Measurements from ENCODE around the gene SLC22A8. TPM values are rescaled to one million over a fixed set of nuclear protein-coding genes. Genes with fewer than 3 reads are reported as not detected.

Gene SLC22A8
- total and polyA plus RNA-seq, 2 experiments from 2014 or later, result not detected

- DNase-seq (ENCODE audit: low spot score) (no peak), ATAC-seq (no peak)
- H4K20me1 ChIP-seq (replicated peaks; ENCODE audit: insufficient read depth), result no peaks in the 10 kb centered on the region
- H3K9me2 ChIP-seq (ENCODE audit: insufficient read depth), result 0 out of 2 replicates have a peak, but pooled peaks cover 3% of the 10 kb centered on the region
- no peak overlapping the region for H3K27ac Mint-ChIP-seq
- H3K4me1 Mint-ChIP-seq, result no peaks in the 10 kb centered on the region
- H3K27ac ChIP-seq (ENCODE audit: low read depth), result no peak overlapping the region
- H3K79me2 ChIP-seq (replicated peaks; ENCODE audit: insufficient read depth), result no peaks in the 10 kb centered on the region
- H3K36me3 ChIP-seq (ENCODE audit: insufficient read depth), result no peaks in the 10 kb centered on the region
- TF ChIP-seq EZH2 (IDR thresholded peaks at IDR 0.05; ENCODE audit: low read depth, unreplicated experiment) (no peak), ZNF462 (CRISPR knock-in tag; IDR thresholded peaks at IDR 0.05) (no peak), CREB1 (CRISPR knock-in tag; IDR thresholded peaks at IDR 0.05; ENCODE audit: low read depth) (no peak), EZH2phosphoT487 (IDR thresholded peaks at IDR 0.05; ENCODE audit: unreplicated experiment) (no peak), CTCF (conservative IDR thresholded peaks at IDR 0.05; ENCODE audit: low read depth in 2 of 2) (no peak), ZNF331 (CRISPR knock-in tag; IDR thresholded peaks at IDR 0.05; ENCODE audit: low read depth) (no peak), ZNF114 (CRISPR knock-in tag; IDR thresholded peaks at IDR 0.05) (no peak), NANOG (IDR thresholded peaks at IDR 0.05; ENCODE audit: borderline replicate concordance) (no peak)
- no peaks in the 10 kb centered on the region for H3K27me3 ChIP-seq (ENCODE audit: insufficient read depth)
- H2AFZ ChIP-seq, result no peak overlapping the region
- no peaks in the 10 kb centered on the region for H3K4me1 ChIP-seq (ENCODE audit: insufficient read depth)
- H3K27me3 Mint-ChIP-seq (ENCODE audit: insufficient read depth, low read depth, poor library complexity), result peaks cover 2% of the 10 kb centered on the region
- no peak overlapping the region for H3K4me3 ChIP-seq
- no peaks in the 10 kb centered on the region for H3F3A ChIP-seq (replicated peaks; ENCODE audit: low read depth)
- no peaks in the 10 kb centered on the region; the same call in 2 of the 3 replicates for H3K36me3 Mint-ChIP-seq (ENCODE audit: low read depth)
- no peak overlapping the region for H3K4me3 Mint-ChIP-seq
- H3K9me3 Mint-ChIP-seq, result no peaks in the 10 kb centered on the region
- H3K4me2 ChIP-seq, result no peak overlapping the region
Measured at GRCh38 chr11:62983536-62984199, 32.0 kb downstream of the SLC22A8 start.

Data from GM23338 (cell line).